Parathyroid adenoma (tissue), 2 donors: ENCODE data around the gene DCST1.

ENCODE experiments used
- H2AFZ ChIP-seq: fragments of 300-600 bp; sonication (generic); one replicate; pipeline ENCODE4 v1.7.0; 2017; ENCODE audit warnings: antibody characterized with exemption, mild to moderate bottlenecking
- H3K27ac ChIP-seq: fragments of 300-600 bp; sonication (generic); one replicate; pipeline ENCODE4 v1.7.0; 2017
- H3K27me3 ChIP-seq: fragments of 300-600 bp; sonication (generic); one replicate; pipeline ENCODE4 v1.7.0; 2017; ENCODE audit warnings: low read length; ENCODE audit not compliant: control insufficient read depth, insufficient read depth
- H3K36me3 ChIP-seq: fragments of 300-600 bp; sonication (generic); one replicate; pipeline ENCODE4 v1.7.0; 2017; ENCODE audit warnings: low read length; ENCODE audit not compliant: control insufficient read depth, insufficient read depth
- H3K4me1 ChIP-seq: fragments of 300-600 bp; sonication (generic); one replicate; pipeline ENCODE4 v1.7.0; 2017; ENCODE audit warnings: control low read depth
- H3K4me2 ChIP-seq: fragments of 300-600 bp; sonication (generic); one replicate; pipeline ENCODE4 v1.7.0; 2017; ENCODE audit warnings: low read length
- H3K4me3 ChIP-seq: fragments of 300-600 bp; sonication (generic); one replicate; pipeline ENCODE4 v1.7.0; 2017; ENCODE audit warnings: low read depth, low read length
- H3K79me2 ChIP-seq: fragments of 300-600 bp; sonication (generic); one replicate; pipeline ENCODE4 v1.7.0; 2017; ENCODE audit warnings: control low read depth
- H3K9ac ChIP-seq: fragments of 300-600 bp; sonication (generic); one replicate; pipeline ENCODE4 v1.7.0; 2017; ENCODE audit warnings: mild to moderate bottlenecking
- H3K9me3 ChIP-seq: fragments of 300-600 bp; sonication (generic); one replicate; pipeline ENCODE4 v1.7.0; 2017; ENCODE audit warnings: low read length; ENCODE audit not compliant: control insufficient read depth
- TF ChIP-seq, protein P1 (sequence below): fragments of 300-600 bp; sonication (generic); IDR thresholded peaks from one replicate; pipeline ENCODE4 v1.7.0; 2017; ENCODE audit warnings: antibody characterized with exemption, mild to moderate bottlenecking
- donor health status: primary hyperparathyroidism.

DCST1 gene

GRCh38 chr1:154998818-154999570 lies 34.6 kb upstream of the DCST1 start:
- no peaks in the 10 kb centered on the region for H3K4me1 ChIP-seq
- H3K4me2 ChIP-seq: peak overlapping the region; percentile 25
- peak overlapping the region; percentile 60 for H3K4me3 ChIP-seq
- H3K79me2 ChIP-seq: no peaks in the 10 kb centered on the region
- H3K9ac ChIP-seq: no peak overlapping the region
- no peaks in the 10 kb centered on the region for H3K27me3 ChIP-seq
- H3K9me3 ChIP-seq: no peaks in the 10 kb centered on the region
- H2AFZ ChIP-seq: peak overlapping the region; percentile 64
- TF ChIP-seq, protein P1, sequence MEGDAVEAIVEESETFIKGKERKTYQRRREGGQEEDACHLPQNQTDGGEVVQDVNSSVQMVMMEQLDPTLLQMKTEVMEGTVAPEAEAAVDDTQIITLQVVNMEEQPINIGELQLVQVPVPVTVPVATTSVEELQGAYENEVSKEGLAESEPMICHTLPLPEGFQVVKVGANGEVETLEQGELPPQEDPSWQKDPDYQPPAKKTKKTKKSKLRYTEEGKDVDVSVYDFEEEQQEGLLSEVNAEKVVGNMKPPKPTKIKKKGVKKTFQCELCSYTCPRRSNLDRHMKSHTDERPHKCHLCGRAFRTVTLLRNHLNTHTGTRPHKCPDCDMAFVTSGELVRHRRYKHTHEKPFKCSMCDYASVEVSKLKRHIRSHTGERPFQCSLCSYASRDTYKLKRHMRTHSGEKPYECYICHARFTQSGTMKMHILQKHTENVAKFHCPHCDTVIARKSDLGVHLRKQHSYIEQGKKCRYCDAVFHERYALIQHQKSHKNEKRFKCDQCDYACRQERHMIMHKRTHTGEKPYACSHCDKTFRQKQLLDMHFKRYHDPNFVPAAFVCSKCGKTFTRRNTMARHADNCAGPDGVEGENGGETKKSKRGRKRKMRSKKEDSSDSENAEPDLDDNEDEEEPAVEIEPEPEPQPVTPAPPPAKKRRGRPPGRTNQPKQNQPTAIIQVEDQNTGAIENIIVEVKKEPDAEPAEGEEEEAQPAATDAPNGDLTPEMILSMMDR: peak; percentile 66
- no peak overlapping the region for H3K27ac ChIP-seq
- no peaks in the 10 kb centered on the region for H3K36me3 ChIP-seq

DNA sequence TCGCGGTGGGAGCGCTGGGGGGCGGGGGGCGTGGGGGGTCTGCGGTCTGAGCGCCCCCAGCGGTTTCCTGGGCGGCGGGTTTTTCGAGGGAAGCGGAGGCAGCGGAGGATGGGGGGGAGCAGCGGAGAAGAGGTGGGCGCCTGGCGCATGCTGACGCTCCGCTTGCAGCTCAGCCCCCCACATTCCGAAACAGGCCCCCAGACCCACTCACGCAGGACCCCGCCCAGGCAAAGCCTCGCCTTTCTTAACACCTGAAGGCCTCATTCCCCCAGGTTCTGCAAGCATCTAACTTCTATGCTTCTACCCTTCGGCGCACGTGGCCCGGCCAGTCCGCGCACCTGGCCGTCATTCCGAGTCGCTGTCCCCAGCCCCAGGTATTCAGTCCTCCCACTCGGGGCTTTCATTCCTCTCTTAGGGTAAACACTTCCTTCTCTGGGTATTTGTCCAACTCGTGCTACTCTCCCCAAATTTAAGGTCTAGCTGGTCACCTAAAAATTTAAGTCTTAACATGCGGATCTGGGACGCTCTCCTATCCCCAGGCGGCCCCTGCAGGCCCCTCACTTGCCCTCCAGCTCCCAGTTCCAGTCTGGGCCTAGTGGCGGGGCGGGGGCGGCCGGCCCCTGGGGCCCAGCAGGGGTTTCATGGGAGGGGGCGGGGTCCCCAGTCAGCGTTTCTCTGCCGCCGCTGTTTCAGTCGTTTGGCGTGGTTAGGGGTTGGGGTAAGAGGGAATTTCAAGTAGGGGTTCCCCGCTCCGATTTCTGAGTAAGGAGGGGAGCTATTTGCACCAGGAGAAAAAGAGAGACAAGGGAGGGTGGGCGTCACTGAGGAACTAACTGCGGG lies 33.8 kb upstream of the DCST1 start:
- peak overlapping the region; percentile 15 for H2AFZ ChIP-seq
- H3K4me1 ChIP-seq: peaks cover 3% of the 10 kb centered on the region
- no peak overlapping the region for H3K9ac ChIP-seq
- peak overlapping the region; percentile 94 for H3K27ac ChIP-seq
- no peaks in the 10 kb centered on the region for H3K36me3 ChIP-seq
- H3K9me3 ChIP-seq: no peaks in the 10 kb centered on the region
- no peaks in the 10 kb centered on the region for H3K27me3 ChIP-seq
- H3K4me3 ChIP-seq: peak overlapping the region; percentile 60
- H3K4me2 ChIP-seq: peak overlapping the region; percentile 78
- TF ChIP-seq, protein P1: no peak
- peaks cover 2% of the 10 kb centered on the region for H3K79me2 ChIP-seq

- TF ChIP-seq, protein P1: no peak
- peak overlapping the region; percentile 95 for H3K4me3 ChIP-seq
- H3K36me3 ChIP-seq: no peaks in the 10 kb centered on the region
- H3K9me3 ChIP-seq: no peaks in the 10 kb centered on the region
- no peaks in the 10 kb centered on the region for H3K27me3 ChIP-seq
- peaks cover 5% of the 10 kb centered on the region for H3K4me1 ChIP-seq
- H3K9ac ChIP-seq: no peak overlapping the region
- peaks cover 2% of the 10 kb centered on the region for H3K79me2 ChIP-seq
- peak overlapping the region; percentile 78 for H3K4me2 ChIP-seq
- H3K27ac ChIP-seq: peak overlapping the region; percentile 94
- no peak overlapping the region for H2AFZ ChIP-seq
Observed at GRCh38 chr1:155000411-155000725, 33.3 kb upstream of the DCST1 start.

DNA sequence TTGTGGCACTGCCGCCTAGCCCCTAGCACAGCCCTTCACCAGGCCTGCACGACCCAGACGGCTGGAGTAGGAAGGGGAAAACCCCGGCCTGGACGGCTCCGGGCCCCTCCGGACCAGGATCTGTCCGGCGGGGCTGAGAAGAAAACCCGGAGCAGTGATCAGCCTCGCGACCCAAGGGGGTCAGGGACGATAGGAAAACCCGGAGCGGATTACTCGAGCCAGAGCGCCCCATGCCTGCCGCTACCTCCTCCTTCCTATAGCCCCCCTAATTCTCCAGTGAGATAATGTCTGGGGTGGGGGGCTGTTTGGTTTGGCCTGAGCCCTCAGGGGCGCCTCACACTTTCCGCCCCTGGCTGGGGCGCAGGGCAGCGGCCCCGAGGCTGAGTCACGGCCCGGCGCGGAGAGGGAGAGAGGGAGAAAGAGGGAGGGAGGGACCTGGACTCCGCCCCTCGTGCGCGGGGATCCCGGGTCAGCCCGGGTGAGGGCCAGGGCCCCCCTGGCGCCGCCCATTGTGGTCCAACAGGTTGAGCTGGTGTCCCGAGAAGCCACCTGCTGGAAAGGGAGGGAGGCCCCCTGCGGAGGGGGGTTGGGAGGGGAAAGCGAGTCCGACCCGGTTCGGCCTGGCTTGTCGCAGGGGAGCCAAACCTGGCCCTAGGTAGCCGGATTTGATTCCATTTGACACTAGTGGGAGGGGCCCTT lies 32.7 kb upstream of the DCST1 start:
- Histone ChIP-seq H3K27me3 (no peaks in the 10 kb centered on the region), H3K79me2 (peaks cover 2% of the 10 kb centered on the region), H3K4me2 (peak overlapping the region; percentile 67), H3K36me3 (no peaks in the 10 kb centered on the region), H3K4me1 (peaks cover 5% of the 10 kb centered on the region), H2AFZ (peak overlapping the region; percentile 80), H3K27ac (peak overlapping the region; percentile 94), H3K9me3 (no peaks in the 10 kb centered on the region), H3K9ac (peak overlapping the region; percentile 28), H3K4me3 (peak overlapping the region; percentile 95)
- TF ChIP-seq, protein P1: no peak
